Smooth muscle cell (in vitro differentiated cells): ENCODE data around the gene SPOP. TPM values are rescaled to one million over a fixed set of nuclear protein-coding genes. Genes with fewer than 3 reads are reported as not detected.

Experiments
- DNase-seq: peaks from one replicate; lab custom pipeline; 2025; ENCODE audit not compliant: unreplicated experiment; lab: John Stamatoyannopoulos, UW
- H2AFZ ChIP-seq: fragments of 200-600 bp; sonication (generic); 2 replicates; pipeline ENCODE4 v1.6.0; 2016; ENCODE audit warnings: antibody characterized with exemption, low read depth, mild to moderate bottlenecking
- H3F3A ChIP-seq: fragments of 200-600 bp; sonication (generic); 2 replicates; pipeline ENCODE4 v1.6.0; 2017; ENCODE audit warnings: antibody characterized with exemption, low read depth
- H3K27ac ChIP-seq: fragments of 200-600 bp; sonication (generic); 2 replicates; pipeline ENCODE4 v1.5.1; 2016; ENCODE audit warnings: low read depth, mild to moderate bottlenecking
- H3K27me3 ChIP-seq: fragments of 200-600 bp; sonication (generic); 2 replicates; pipeline ENCODE4 v1.6.1; 2016; ENCODE audit warnings: low read depth, mild to moderate bottlenecking
- H3K36me3 ChIP-seq: fragments of 200-600 bp; sonication (generic); 2 replicates; pipeline ENCODE4 v1.5.1; 2016; ENCODE audit warnings: low read depth
- H3K4me1 ChIP-seq: fragments of 200-600 bp; sonication (generic); 2 replicates; pipeline ENCODE4 v1.5.1; 2016; ENCODE audit warnings: low read depth
- H3K4me2 ChIP-seq: fragments of 200-600 bp; sonication (generic); 2 replicates; pipeline ENCODE4 v1.6.0; 2016; ENCODE audit warnings: mild to moderate bottlenecking
- H3K4me3 ChIP-seq: fragments of 200-600 bp; sonication (generic); 2 replicates; pipeline ENCODE4 v1.5.1; 2016; ENCODE audit warnings: mild to moderate bottlenecking
- H3K79me2 ChIP-seq: fragments of 200-600 bp; sonication (generic); 2 replicates; pipeline ENCODE4 v1.6.0; 2016; ENCODE audit warnings: low read depth, mild to moderate bottlenecking
- H3K9ac ChIP-seq: fragments of 200-600 bp; sonication (generic); 2 replicates; pipeline ENCODE4 v1.6.0; 2016; ENCODE audit warnings: low read depth
- H3K9me3 ChIP-seq: fragments of 200-600 bp; sonication (generic); replicated peaks from 2 replicates; pipeline ENCODE4 v1.5.1; 2016; ENCODE audit warnings: low read depth
- H4K20me1 ChIP-seq: fragments of 200-600 bp; sonication (generic); 2 replicates; pipeline ENCODE4 v1.6.0; 2016; ENCODE audit warnings: low read depth
- WGBS: methylation state at CpG from one replicate; pipeline ENCODE4 v1.1.7; 2016; ENCODE audit warnings: low lambda C conversion rate; 5-methylcytosine and 5-hydroxymethylcytosine counted together
- polyA plus RNA-seq: library from polyadenylated mRNA; unstranded; fragments of >200 nt; fragmentation: Nextera tagmentation; extraction: Ambion mirVana; gene quantifications from 2 replicates; pipeline ENCODE4 v1.2.1, GENCODE V29; 2016
- total RNA-seq: library from RNA; depleted of rRNA; stranded (reverse); fragments of >200 nt; gene quantifications from 2 replicates; pipeline ENCODE4 v1.2.3, GENCODE V29; 2014
- TF ChIP-seq, protein P1 (sequence below): fragments of 200-600 bp; sonication (generic); IDR thresholded peaks from 2 replicates; pipeline ENCODE4 v1.5.1; 2017; ENCODE audit warnings: borderline replicate concordance, mild to moderate bottlenecking, antibody characterized with exemption; ENCODE audit not compliant: insufficient read depth, poor library complexity, severe bottlenecking

Gene SPOP
- total and polyA plus RNA-seq, 2 experiments from 2014 or later: 55.0 to 69.8 TPM

- Histone ChIP-seq H3F3A (no peaks in the 10 kb centered on the region), H3K9ac (no peak overlapping the region), H3K36me3 (peaks cover 23% of the 10 kb centered on the region), H3K27ac (no peak overlapping the region), H3K4me1 (peaks cover 36% of the 10 kb centered on the region), H3K9me3 (no peaks in the 10 kb centered on the region), H3K4me3 (no peak overlapping the region), H2AFZ (no peak overlapping the region), H3K27me3 (no peaks in the 10 kb centered on the region), H3K79me2 (no peaks in the 10 kb centered on the region), H3K4me2 (no peak overlapping the region), H4K20me1 (peaks cover 4% of the 10 kb centered on the region)
- DNase-seq: no peak
- TF ChIP-seq, protein P1, sequence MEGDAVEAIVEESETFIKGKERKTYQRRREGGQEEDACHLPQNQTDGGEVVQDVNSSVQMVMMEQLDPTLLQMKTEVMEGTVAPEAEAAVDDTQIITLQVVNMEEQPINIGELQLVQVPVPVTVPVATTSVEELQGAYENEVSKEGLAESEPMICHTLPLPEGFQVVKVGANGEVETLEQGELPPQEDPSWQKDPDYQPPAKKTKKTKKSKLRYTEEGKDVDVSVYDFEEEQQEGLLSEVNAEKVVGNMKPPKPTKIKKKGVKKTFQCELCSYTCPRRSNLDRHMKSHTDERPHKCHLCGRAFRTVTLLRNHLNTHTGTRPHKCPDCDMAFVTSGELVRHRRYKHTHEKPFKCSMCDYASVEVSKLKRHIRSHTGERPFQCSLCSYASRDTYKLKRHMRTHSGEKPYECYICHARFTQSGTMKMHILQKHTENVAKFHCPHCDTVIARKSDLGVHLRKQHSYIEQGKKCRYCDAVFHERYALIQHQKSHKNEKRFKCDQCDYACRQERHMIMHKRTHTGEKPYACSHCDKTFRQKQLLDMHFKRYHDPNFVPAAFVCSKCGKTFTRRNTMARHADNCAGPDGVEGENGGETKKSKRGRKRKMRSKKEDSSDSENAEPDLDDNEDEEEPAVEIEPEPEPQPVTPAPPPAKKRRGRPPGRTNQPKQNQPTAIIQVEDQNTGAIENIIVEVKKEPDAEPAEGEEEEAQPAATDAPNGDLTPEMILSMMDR: no peak
Observed at GRCh38 chr17:49600949-49601348, 76.9 kb downstream of the SPOP start.

DNA sequence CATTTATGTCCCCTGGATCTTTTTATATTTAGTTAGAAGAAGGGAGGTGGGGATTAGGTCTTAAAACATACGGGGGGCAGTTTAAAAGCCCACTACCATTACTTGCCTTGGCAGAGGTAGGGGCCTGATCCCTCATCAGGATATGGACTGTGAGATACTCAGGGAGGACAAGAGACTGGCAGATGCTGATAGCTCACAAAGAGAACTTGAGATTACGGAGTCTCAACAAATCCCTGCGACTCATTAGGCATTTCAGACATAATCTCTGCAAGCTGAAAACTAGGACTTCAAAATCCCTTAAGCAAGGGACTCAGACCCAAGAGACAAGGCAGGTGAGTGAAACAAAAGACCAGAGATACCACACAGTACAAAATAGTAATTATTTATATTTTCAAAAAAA, 79.0 kb downstream of the SPOP start:
- DNase-seq: no peak
- 77% methylated on average over 3 of the region's 3 CpGs for WGBS

DNA sequence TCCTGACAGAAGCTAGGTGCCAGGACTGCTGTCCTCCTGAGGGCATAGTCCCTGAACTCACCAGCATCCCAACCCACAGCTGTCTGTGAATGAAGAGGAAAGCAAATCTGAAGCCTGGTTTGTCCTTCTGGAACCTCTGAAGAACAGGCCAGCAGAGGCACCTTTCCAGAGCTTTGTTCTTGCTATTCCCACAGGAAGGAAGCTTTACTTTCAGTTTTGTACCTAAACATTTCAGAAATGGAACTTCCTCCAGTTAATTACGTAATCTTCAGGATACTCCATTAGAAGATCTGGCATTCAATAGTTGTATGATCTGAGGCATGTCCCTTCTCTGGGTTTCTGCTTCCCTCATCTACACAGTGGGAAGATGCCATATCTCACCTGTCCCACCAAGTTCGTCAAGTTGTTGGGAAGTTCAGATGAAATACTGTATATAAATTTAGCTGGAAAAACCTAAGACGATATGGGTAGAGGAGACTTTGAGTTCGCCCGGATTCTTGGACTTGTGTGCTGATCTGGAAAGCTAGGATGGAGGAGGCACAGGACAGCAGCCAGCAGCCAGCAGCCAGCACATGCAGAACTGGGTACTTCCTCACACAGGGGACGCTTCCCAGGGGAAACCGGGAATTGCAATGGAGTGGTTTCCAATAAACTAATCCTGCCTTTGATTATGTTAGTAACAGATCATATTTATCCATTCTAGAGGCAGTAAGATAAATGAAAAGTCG, 79.8 kb downstream of the SPOP start:
- H3K4me2 ChIP-seq: no peak overlapping the region
- no peak overlapping the region for H3K4me3 ChIP-seq
- H3K36me3 ChIP-seq: peaks cover 15% of the 10 kb centered on the region
- no peak overlapping the region for H3K9ac ChIP-seq
- peaks cover 4% of the 10 kb centered on the region for H4K20me1 ChIP-seq
- H3K27me3 ChIP-seq: no peaks in the 10 kb centered on the region
- WGBS: 96% methylated on average over 8 of the region's 8 CpGs
- H3K27ac ChIP-seq: no peak overlapping the region
- no peak overlapping the region for H2AFZ ChIP-seq
- H3K4me1 ChIP-seq: peaks cover 17% of the 10 kb centered on the region
- H3K79me2 ChIP-seq: no peaks in the 10 kb centered on the region
- H3F3A ChIP-seq: no peaks in the 10 kb centered on the region
- DNase-seq: no peak
- no peaks in the 10 kb centered on the region for H3K9me3 ChIP-seq
- TF ChIP-seq, protein P1: no peak

More for the DNA sequence above, 79.0 kb downstream of the SPOP start:
- Histone ChIP-seq H3K9ac (no peak overlapping the region), H3K79me2 (no peaks in the 10 kb centered on the region), H3K4me1 (peaks cover 25% of the 10 kb centered on the region), H4K20me1 (peaks cover 4% of the 10 kb centered on the region), H3K27ac (no peak overlapping the region), H2AFZ (no peak overlapping the region), H3F3A (no peaks in the 10 kb centered on the region), H3K4me3 (no peak overlapping the region), H3K27me3 (no peaks in the 10 kb centered on the region), H3K4me2 (no peak overlapping the region), H3K9me3 (no peaks in the 10 kb centered on the region), H3K36me3 (peaks cover 15% of the 10 kb centered on the region)
- TF ChIP-seq, protein P1: no peak

- Histone ChIP-seq H3K9ac (no peak overlapping the region), H3K79me2 (no peaks in the 10 kb centered on the region), H2AFZ (no peak overlapping the region), H3K9me3 (no peaks in the 10 kb centered on the region), H3K4me2 (no peak overlapping the region), H3K4me3 (no peak overlapping the region), H3K27me3 (no peaks in the 10 kb centered on the region), H3K4me1 (peaks cover 11% of the 10 kb centered on the region), H3K36me3 (peaks cover 15% of the 10 kb centered on the region), H4K20me1 (peaks cover 4% of the 10 kb centered on the region), H3F3A (no peaks in the 10 kb centered on the region), H3K27ac (no peak overlapping the region)
- 85% methylated on average over 4 of the region's 4 CpGs for WGBS
- TF ChIP-seq, protein P1: no peak
- no peak for DNase-seq
Observed at GRCh38 chr17:49597436-49597835, 80.5 kb downstream of the SPOP start.
